DOHH2 (cell line): ENCODE measurements around the gene MEGF11.

Experiments used
- H3F3A ChIP-seq: fragments of 200-600 bp; sonication (generic), shearing (Covaris generic); 2 replicates; pipeline ENCODE4 v1.6.0; 2016; ENCODE audit warnings: antibody characterized with exemption, mild to moderate bottlenecking; ENCODE audit not compliant: control insufficient read depth, insufficient read depth
- H3K27ac ChIP-seq: fragments of 200-600 bp; sonication (generic); 2 replicates; pipeline ENCODE4 v1.5.1; 2014; ENCODE audit warnings: low read depth, mild to moderate bottlenecking, low read length, moderate library complexity
- H3K27me3 ChIP-seq: fragments of 200-600 bp; sonication (generic); 2 replicates; pipeline ENCODE4 v1.6.1; 2014; ENCODE audit warnings: mild to moderate bottlenecking, low read length, mixed read lengths; ENCODE audit not compliant: control insufficient read depth
- H3K36me3 ChIP-seq: fragments of 200-600 bp; sonication (generic); 2 replicates; pipeline ENCODE4 v1.6.1; 2014; ENCODE audit warnings: mild to moderate bottlenecking, low read length, moderate library complexity, mixed read lengths; ENCODE audit not compliant: control insufficient read depth
- H3K4me1 ChIP-seq: fragments of 200-600 bp; sonication (generic); 2 replicates; pipeline ENCODE4 v1.6.1; 2014; ENCODE audit warnings: mild to moderate bottlenecking, low read length, mixed read lengths; ENCODE audit not compliant: control insufficient read depth
- H3K4me2 ChIP-seq: fragments of 200-600 bp; sonication (generic); 2 replicates; pipeline ENCODE4 v1.6.0; 2014; ENCODE audit warnings: mild to moderate bottlenecking, low read length, moderate library complexity
- H3K4me3 ChIP-seq: fragments of 200-600 bp; sonication (generic); 2 replicates; pipeline ENCODE4 v1.5.1; 2014; ENCODE audit warnings: mild to moderate bottlenecking, low read length, mixed read lengths
- H3K79me2 ChIP-seq: fragments of 200-600 bp; sonication (generic); 2 replicates; pipeline ENCODE4 v1.6.1; 2014; ENCODE audit warnings: mild to moderate bottlenecking, low read length, mixed read lengths; ENCODE audit not compliant: control insufficient read depth
- H3K9me2 ChIP-seq: fragments of 200-600 bp; sonication (generic); replicated peaks from 2 replicates; pipeline ENCODE4 v1.6.1; 2014; ENCODE audit warnings: mild to moderate bottlenecking, low read length, mixed read lengths; ENCODE audit not compliant: control insufficient read depth
- H3K9me3 ChIP-seq: fragments of 200-600 bp; sonication (generic); 2 replicates; pipeline ENCODE4 v1.6.1; 2014; ENCODE audit warnings: antibody characterized with exemption, low read length, mixed read lengths; ENCODE audit not compliant: control insufficient read depth, insufficient read depth
- H4K20me1 ChIP-seq: fragments of 200-600 bp; sonication (generic); 2 replicates; pipeline ENCODE4 v1.6.0; 2014; ENCODE audit warnings: low read depth, mild to moderate bottlenecking, antibody characterized with exemption, low read length, moderate library complexity; ENCODE audit not compliant: control insufficient read depth, insufficient read depth
- CTCF ChIP-seq: fragments of 200-600 bp; sonication (generic); IDR thresholded peaks from one replicate; pipeline ENCODE4 v1.5.1; 2014; ENCODE audit warnings: antibody characterized with exemption, mild to moderate bottlenecking, low read depth, low read length; ENCODE audit not compliant: poor library complexity, severe bottlenecking
- EZH2phosphoT487 ChIP-seq: fragments of 200-600 bp; sonication (generic); IDR thresholded peaks from 2 replicates; pipeline ENCODE4 v1.6.1; 2017; ENCODE audit warnings: borderline replicate concordance, mild to moderate bottlenecking, antibody characterized with exemption, low read length, moderate library complexity, mixed read lengths

MEGF11 gene

GRCh38 chr15:66186049-66186825, 67.3 kb downstream of the MEGF11 start:
- peak overlapping the region; percentile 51 for H3K4me2 ChIP-seq
- H3K9me3 ChIP-seq = no peaks in the 10 kb centered on the region
- H3K27me3 ChIP-seq = no peaks in the 10 kb centered on the region
- peaks cover 90% of the 10 kb centered on the region for H3K79me2 ChIP-seq
- no peaks in the 10 kb centered on the region for H4K20me1 ChIP-seq
- H3K4me3 ChIP-seq = peak overlapping the region; percentile 26
- H3K27ac ChIP-seq = peak overlapping the region; percentile 100
- TF ChIP-seq EZH2phosphoT487 = no peak
- TF ChIP-seq CTCF = no peak
- H3K4me1 ChIP-seq = peaks cover 100% of the 10 kb centered on the region
- H3F3A ChIP-seq = peaks cover 40% of the 10 kb centered on the region
- no peaks in the 10 kb centered on the region for H3K9me2 ChIP-seq
- H3K36me3 ChIP-seq = peaks cover 71% of the 10 kb centered on the region

- H3K4me2 ChIP-seq = peak overlapping the region; percentile 51
- H3K9me2 ChIP-seq = no peaks in the 10 kb centered on the region
- H3K27ac ChIP-seq = peak overlapping the region; percentile 100
- TF ChIP-seq CTCF (no peak), EZH2phosphoT487 (no peak)
- H3K4me3 ChIP-seq = peak overlapping the region; percentile 26
- no peaks in the 10 kb centered on the region for H3K9me3 ChIP-seq
- H3K27me3 ChIP-seq = no peaks in the 10 kb centered on the region
- peaks cover 65% of the 10 kb centered on the region for H3K36me3 ChIP-seq
- H4K20me1 ChIP-seq = no peaks in the 10 kb centered on the region
- peaks cover 100% of the 10 kb centered on the region for H3K4me1 ChIP-seq
- peaks cover 88% of the 10 kb centered on the region for H3K79me2 ChIP-seq
- peaks cover 43% of the 10 kb centered on the region for H3F3A ChIP-seq
These were observed 68.4 kb downstream of the MEGF11 start for GRCh38 chr15:66184936-66185790.

GRCh38 chr15:66184492-66184891, 69.1 kb downstream of the MEGF11 start:
- no peaks in the 10 kb centered on the region for H3K9me3 ChIP-seq
- H3K79me2 ChIP-seq = peaks cover 88% of the 10 kb centered on the region
- no peaks in the 10 kb centered on the region for H3K27me3 ChIP-seq
- peaks cover 43% of the 10 kb centered on the region for H3F3A ChIP-seq
- H3K27ac ChIP-seq = peak overlapping the region; percentile 100
- H3K36me3 ChIP-seq = peaks cover 59% of the 10 kb centered on the region
- peak overlapping the region; percentile 26; the same call in 1 of the 2 replicates for H3K4me3 ChIP-seq
- no peak for TF ChIP-seq EZH2phosphoT487
- TF ChIP-seq CTCF = no peak
- H4K20me1 ChIP-seq = no peaks in the 10 kb centered on the region
- H3K4me2 ChIP-seq = peak overlapping the region; percentile 51
- H3K9me2 ChIP-seq = no peaks in the 10 kb centered on the region
- H3K4me1 ChIP-seq = peaks cover 100% of the 10 kb centered on the region
